ENCODE results near the gene NECAP2.
"Not testable (repeated sequence)": the region's sequence is repeated elsewhere in the genome, so short reads cannot be mapped to it uniquely, and the experiment has no call there.

NECAP2 gene

DNA sequence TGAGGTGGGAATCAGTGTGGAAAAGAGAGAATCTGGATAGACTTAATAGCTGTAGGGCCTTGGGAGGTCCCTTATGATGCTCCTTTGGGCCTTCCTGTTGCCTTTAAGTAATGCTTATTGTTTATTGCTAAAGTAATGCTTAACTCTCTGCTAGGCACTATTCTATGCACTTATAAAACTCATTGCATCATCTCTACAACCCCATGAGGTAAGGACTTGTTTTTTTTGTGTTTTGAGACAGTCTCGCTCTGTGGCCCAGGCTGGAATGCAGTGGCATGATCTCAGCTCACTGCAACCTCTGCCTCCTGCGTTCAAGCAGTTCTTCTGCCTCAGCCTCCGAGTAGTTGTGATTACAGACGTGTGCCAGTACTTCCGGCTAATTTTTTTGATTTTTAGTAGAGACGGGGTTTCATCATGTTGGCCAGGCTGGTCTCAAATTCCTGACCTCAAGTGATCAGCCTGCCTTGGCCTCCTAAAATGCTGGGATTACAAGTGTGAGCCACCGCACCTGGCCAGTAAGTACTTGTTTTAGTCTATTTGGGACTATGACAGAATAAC is 22.3 kb downstream of the NECAP2 start:
- no peak for DNase-seq

DNA sequence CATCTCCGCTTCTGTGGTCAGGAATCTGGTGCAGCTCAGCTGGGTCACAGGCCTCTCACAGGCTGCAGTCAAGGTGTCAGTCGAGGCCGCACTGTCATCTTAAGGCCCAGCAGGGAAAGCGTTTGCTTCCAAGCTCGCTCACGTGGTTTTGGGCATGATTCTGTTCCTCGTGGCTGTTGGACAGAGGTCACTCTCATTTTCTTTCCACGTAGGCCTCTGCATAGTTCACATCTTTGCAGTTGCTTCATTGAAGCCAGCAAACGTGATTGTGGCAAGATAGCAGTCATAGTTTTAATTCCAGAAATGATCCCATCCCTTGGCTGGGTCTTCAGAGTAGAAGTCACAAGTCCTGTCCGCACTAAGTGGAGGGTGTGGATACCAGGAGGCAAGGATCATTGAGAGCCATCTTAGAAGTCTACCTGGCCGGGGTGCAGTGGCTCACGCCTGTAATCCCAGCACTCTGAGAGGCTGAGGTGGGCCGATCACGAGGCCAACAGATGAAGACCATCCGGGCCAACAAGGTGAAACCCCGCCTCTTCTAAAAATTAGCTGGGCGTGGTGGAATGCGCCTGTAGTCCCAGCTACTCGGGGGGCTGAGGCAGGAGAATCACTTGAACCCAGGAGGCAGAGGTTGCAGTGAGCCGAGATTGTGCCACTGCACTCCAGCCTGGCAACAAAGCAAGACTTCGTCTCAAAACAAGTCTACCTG is 24.5 kb downstream of the NECAP2 start:
- DNase-seq = no peak

DNA sequence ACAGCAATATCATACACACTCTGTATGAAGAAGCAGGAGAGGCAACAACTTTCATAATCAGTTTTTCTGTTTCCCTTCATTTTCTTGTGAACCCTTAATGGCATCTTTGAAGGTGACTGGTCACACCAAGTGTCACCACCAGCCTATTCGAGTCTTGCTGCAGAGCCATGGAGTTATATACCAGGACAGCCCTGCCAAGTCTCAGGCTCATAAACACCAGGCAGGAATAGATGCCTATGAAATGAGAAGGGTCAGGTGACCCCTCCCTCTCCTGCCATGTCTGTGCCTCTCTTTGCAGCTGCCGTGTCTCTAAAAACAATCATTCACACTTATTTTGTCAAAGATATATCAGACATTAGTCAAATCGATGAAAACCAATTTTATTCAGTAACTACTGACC is 28.0 kb downstream of the NECAP2 start:
- no peak for DNase-seq

DNA sequence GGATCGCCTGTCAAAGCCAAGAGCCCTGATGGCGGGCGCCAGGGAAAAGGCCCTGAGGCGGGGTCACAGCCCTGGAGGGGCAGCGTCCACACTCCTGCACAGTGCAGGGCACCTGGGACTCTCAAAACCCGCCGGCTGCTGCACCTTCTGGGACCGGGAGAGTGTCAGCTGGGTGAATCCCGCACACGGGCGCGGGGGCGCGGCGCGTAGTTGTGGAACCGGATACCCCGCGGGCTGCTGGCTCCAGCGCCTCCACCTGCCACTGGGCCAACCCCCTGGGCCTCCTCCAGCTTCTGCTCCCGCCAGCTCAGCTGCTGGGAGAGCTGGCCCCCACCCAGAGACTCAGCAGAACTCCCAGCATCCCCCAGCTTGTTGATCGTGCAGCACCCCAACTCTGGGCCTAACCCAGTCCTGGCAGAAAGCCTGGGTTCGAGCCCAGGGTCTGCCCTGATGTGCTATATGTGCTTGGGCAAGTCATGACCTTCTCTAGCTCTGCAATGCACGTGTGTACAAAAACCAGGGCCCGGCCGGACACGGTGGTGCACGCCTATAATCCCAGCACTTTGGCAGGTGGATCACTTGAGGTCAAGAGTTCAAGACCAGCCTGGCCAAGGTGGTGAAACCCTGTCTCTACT is 33.8 kb downstream of the NECAP2 start:
- no peak for DNase-seq

DNA sequence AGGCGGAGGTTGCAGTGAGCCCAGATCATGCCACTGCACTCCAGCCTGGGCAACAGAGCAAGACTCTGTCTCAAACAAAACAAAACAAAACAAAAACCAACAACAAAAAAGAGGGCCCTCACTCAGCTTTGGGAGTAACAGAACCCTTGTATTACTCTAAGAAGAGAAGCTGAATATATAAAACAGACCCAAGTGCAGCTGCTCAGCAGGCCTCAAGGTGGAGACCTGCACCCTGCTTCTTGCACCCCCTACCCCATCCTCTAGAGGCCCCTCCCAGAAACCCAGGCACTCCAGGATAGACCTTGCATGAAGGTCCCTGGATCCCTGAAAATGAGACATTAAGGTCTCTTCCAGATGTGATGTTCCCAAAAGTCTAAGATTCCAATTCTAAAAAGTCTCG is 34.4 kb downstream of the NECAP2 start:
- not testable (repeated sequence) for DNase-seq

DNA sequence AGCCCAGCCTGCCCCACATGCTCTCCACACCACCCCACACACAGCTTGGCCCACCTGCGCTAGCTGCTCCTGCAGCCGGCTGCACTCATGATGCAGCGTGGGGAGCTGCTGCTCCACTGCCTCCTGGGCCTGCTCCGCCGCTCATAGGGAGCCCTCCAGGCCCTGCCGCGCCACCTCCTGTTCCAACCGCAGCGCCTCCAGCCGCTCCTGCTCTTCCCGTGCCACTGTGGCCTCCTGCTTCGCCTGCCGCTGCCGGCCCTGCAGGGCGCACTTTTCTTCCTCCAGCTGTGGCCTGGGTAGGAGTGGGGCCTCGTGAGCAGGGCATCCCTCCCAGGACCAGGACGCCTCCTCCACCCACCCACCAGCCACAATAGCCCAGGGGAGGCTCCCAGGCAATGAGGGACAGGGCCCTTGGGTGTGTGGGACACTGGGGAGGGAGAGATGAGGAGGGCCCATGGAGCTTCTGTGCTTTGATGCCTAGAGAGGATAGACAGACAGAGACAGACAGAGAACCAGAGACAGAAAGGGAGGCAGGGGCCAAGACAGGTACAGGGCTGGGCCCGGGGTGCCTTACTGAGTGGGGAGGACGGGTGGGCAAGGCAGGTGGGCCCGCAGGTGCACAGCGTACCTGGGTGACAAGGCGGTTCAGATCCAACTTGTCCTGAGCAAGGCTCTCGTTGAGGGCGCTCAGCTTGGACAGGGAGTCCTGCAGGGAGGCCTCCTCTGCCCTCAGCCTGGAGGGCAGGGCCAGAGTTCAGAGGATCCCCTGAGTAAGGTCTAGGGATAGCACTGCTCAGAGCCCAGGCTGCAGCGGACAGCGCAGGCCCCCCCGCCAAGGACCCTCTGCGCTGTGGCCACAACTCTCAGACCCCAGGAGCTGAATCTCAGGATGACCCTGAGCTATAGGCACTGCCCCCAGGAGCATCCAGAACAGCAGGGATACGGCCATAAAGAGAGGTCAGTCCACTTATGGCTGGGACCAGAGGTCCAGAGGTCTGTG is 35.5 kb downstream of the NECAP2 start:
- not testable (repeated sequence) for DNase-seq

DNA sequence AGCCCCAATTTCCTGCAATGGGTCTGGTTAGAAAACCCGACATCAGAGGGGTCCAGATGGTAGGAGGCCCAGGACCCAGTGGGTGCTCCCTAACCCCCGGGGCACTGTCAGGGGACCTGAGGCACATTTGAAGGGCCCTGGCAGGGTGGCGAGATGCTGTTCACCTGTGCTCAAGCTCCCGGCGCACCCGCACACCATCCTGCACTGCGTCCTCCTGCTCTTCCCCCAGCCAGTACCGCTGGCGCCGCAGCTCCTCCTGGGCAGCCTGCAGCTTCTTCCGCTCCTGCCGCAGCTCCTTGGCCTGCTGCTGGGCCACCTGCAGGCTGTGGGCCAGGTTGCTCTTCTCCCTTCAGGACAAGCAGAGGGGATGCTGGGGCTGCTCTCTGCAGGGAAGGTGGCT is 37.6 kb downstream of the NECAP2 start:
- no peak for DNase-seq

DNA sequence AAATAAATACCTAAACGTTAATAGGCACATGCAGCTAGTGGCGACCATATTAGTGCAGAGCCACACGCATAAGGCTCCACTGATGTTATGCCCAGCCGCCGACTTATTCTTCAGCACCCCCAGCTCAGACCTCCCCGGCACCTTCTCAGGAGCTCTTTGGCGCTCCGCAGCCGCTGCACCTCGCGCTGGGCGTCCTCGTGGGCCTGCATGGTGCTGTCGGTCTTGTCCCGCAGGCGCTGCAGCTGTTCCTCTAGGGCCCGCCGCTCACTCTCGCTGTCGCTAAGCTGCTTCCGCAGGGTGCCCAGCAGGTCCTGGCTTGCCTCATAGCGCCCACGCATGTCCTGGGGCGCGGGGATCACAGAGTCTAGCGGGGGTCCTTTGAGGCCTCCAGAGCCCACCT is 42.6 kb downstream of the NECAP2 start:
- not testable (repeated sequence) for DNase-seq

DNA sequence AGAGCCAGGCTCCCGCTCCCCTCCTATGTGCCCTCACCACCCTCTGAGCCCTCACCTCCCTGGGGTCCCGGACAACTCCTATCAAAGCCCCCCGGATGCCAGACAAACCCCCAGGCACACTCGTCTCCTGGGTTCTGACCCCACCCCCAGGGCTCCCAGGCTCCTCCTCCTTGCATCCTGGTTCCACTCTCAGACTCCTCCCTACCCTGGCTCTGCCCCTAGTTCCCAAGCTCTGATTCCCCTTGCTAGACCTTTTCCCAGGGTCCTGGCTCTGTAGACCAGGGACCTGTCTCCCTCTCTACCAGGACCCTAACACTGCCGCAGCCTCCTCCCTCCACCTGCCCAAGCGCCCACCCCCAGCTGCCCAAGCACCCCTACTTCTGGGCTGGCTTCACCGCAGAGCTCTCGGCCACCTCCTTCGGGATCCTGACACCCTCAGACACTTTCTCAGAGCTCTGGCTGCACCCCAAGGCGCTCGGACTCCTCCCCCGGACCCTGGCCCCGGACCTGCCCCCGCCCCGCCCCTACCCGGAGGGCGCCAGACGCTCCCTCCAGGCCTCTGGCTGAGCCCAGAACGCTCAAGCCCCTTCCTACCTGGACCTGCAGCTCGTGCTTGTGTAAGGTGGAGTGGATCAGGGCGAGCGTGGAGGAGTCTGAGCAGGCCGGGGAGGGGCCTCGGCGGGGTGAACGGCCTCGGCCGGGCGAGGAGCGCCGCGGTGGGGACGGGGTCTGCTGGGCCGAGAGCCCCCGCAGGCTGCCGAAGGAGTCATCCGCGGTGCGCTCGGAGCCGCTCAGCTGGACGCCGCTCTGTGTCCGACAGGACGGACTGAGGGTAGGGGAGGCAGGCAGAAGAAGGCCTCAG is 43.3 kb downstream of the NECAP2 start:
- not testable (repeated sequence) for DNase-seq

DNA sequence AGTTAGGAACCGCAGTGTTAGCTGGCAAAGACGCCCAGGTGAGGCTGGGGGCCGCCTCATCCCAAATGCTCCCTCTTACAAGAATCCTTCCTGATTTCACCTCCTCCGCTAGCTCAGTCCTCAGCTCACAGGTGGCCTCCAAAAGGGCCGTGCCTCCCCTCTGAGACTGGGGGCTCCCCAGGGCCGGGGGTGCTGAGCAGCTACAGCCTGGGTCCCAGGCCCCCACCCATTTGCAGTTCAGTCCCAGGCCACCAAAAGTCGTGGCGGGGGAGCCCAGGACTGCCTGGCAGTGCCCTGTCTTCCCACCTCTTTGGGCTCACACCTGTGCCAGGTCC is 43.9 kb downstream of the NECAP2 start:
- DNase-seq = no peak

DNA sequence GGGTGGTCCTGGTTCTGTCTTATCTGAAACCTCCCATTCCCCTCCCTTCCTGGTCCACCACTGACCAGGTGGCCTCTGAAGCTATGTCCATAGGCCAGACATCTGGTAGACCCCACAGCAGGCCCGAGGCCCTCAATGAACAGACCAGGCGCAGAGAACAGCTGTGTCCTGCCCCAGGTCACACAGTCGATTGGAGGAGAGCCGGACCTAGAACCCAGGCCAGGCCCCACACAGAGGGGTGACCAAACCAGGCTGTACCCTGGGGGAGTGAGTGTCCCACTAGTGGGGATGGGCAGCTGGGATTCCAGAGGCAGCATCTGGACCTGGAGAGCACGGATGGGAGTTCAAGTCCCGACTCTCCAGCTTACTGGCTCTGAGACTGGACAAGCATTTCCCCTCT is 44.4 kb downstream of the NECAP2 start:
- DNase-seq = no peak

DNA sequence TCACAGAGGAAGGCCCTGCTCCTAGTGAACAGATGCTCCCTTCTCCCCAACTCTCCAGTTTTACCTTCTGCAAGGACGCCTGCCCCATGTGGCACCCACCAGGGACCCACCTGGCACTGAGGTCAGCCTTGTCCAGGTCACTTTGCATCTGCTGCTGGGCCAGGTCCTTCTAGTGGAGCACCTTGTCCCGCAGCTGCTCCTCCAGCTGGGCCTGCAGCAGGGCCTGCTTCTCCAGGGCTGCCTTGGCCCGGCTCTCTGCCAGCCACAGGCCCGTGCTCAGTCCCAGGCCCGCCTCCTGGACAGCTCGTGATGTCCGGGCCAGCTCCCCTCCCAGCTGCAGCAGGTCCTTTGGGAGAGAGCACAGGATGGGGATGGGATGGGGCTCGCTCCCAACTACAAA is 45.8 kb downstream of the NECAP2 start:
- not testable (repeated sequence) for DNase-seq

DNA sequence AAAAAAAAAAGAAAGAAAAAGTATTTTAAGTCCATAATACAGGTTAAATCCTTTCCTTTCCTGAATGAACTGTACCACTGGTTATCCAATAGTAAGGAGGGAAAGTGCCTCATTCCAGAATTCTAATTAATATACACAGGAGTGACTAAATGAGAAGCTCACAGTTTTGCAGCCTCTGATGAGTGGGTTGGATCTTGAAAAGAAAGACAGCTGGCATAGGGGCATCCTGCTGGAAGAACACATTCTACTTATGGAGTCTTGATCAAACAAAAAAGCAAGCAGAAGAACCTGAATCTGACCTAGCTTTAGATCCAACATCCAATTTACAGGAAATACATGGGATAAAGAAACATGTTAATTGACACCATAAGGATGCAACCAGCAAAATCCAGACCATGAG is 46.5 kb downstream of the NECAP2 start:
- not testable (repeated sequence) for DNase-seq

DNA sequence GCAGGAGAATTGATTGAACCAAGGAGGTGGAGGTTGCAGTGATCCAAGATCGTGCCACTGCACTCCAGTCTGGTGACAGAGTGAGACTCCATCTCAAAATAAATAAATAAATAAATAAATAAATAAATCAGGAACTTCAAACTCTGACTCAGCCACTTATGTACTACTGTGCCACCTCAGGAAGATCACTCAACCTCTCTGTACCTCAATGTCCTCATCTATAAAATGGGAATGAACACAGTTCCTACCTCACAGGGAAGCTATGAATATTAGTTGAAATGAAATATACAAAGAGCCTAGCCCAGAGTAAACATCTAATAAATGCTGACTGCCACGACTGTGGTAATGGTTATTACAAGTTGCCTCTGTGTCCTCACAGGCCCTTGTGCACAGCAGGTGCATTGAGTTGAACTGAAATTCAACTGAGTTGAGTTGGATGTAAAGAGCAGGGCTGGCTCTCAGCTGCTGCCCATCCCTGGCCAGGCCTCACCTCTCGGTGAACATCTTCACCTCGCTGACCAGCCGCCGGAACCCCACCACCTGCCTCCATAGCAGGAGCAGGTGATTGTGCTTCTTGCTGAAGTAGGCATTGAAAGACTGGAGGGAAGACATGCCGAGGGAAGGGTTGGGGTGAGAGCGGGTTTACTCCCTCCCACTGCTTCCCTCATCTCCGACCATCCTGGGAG is 48.8 kb downstream of the NECAP2 start:
- not testable (repeated sequence) for DNase-seq

DNA sequence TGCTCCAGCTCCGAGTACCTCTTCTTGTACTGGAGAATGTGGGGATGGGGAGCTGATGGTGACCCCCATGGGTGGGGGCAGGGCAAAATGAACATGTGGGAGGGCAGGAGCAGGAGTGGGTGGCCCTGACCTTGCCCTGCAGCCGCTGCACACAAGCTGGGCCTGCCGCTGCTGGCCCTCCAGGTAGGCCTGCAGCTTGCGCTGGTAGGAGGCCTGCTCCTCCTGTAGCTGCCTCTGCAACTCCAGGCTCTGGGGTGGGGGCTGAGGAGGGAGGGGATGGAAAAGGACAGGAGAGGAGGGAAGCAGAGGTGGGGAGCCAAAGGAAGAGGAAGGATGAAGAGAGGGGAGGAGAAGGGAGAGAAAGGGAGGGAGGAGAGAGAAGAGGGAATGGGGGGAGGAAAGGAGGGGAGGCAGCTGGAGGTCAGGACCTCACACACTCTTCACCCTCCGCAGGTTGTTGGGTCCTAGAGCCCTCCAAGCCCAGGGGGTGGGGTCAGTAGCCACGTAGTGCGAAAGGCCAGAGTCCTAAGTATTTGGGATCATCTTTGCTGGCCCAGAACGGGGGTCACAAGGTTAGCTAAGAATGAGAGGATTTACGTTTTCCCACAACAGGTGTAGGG is 50.6 kb downstream of the NECAP2 start:
- DNase-seq = no peak

DNA sequence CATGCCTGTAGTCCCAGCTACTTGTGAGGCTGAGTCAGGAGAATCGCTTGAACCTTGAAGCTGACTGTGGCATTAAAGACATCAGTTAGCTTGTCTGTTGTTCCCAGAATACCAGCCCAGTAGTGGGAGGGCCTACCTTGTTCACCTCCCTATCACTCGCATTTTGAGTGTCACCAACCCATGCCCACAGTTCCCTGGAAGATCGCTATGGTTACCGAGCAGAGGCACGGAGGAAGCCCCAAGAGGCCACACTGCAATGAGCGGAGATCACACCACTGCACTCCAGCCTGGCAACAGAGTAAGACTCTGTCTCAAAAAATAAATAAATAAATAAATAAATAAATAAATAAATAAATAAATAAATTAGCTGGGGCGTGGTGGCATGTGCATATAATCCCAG is 52.4 kb downstream of the NECAP2 start:
- DNase-seq = not testable (repeated sequence)

DNA sequence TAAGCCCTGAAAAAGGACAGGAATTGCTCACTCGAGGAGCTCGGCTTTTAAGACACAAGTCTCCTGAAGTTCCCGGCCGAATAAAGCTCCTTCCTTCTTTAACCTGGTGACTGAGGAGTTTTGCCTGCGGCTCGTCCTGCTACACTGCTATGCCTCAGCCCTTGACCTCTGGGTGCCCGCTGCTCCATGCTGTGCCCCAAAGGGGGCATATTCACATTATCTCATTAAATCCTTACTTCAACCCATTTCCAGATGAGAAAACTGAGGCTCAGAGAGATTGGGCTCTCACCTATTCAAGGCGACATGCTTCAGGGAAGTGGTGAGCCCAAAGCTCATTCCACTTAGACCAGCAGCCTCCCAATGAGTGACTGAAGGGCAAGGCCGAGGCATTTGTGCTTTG is 53.2 kb downstream of the NECAP2 start:
- DNase-seq = not testable (repeated sequence)

DNA sequence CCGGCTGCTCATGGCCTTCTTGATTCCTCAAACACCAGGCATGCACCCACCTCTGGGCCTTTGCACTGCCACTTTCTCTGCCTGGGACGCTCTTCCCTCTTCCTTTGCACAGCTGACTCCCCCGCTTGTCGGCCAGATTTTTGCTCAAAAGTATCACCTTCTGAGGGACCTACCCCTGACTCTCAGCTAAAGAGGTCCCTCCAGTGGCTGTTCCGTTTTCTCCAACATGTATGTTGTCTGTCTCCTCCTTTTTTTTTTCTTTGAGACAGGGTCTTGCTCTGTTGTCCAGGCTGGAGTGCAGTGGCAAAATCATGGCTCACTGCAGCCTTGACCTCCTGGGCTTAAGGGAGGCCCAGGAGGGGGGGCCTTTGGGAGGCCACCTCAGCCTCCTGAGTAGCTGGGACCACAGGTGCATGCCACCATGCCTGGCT is 57.0 kb downstream of the NECAP2 start:
- not testable (repeated sequence) for DNase-seq

DNA sequence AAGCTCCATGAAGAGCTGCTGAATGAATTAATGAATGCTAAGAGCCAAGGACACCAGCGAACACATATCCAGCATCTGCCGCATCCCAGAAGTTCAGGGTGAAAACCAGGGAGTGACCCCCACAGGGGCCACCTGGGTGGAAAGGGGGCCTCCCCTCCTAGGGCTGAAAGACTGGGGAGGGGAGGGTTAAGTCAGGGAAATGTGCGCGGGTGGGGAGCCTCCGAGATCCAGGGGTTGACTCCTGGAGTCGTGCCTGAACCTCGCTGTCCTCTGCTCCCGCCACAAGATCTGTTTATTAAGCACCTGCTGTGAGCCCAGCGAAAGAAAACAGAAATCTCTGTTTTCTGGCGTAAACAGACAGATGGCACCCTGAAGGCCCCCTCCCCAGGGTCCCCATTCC is 57.5 kb downstream of the NECAP2 start:
- not testable (repeated sequence) for DNase-seq

DNA sequence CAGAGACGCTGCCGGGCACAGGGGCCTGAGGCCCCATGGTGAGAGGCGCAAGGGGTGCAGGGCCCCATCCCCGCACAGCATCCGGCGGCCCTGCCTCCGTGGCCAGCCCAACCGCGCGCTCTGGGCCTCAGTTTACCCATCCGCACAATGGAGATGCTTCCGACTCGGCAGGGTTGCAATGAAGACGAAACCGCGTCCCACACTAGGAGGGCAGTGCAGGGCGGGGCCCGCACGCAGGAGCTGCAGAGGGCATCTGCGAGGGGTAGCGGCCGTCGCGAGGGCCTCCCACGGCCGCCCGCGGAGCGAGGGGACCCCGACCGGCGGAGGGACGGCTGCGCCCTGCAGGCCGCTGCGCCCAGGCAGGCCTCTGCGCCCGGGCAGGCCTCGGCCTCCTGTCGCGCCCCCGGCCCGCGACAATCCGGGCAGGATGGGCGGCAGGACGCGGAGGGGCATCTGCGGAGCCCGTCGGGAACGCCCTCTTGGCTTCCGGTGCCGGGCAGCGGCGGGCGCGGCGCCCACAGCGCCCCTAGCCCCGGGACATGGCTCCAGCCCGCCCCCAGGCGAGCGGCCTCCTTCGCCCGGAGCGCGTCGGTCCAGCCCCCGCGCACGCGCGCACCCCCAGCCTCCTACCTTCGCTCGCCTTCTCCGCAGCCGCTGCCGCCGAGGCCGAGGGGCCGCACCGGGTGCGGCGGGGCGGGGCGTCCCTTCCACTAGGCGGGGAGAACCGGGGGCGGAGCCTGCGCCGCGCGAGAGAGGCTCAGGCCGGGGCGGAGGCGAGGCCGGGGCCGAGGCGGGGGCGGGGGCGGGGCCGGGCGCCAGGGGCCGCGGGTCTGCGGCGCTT is 58.3 kb downstream of the NECAP2 start:
- DNase-seq = peak; percentile 81

Data from T1000 (cell line).